ENCODE measurements around the gene AIFM1. TPM values are rescaled to one million over a fixed set of nuclear protein-coding genes. Genes with fewer than 3 reads are reported as not detected.
A peak's percentile ranks its signal among the peaks of the same experiment; 100 is the strongest.

The AIFM1 gene
- total and polyA plus RNA-seq, 10 donors: 13.4 to 27.1 (median 22.5) TPM

- DNase-seq: peak; percentile 88
- Histone ChIP-seq H3K36me3 (peaks cover 0 to 17% (median 0%) of the 10 kb centered on the region in 6 donors), H3K27me3 (replicated peaks in 1 of 7) (no peaks in the 10 kb centered on the region), H3K9me3 (no peaks in the 10 kb centered on the region), H3K4me3 (peak overlapping the region in 4 of 8 donors; percentile 27 to 67 (median 35)), H3K4me1 (peaks cover 22 to 94% (median 80%) of the 10 kb centered on the region in 6 donors), H3K27ac (peak overlapping the region; percentile 66 to 93 (median 84))
- intact Hi-C loops (cut with DNase I; ENCODE audit: low total_unique reads): loop anchor here (5.0 kb wide), 1 partner anchor 38 kb away; no protein-coding TSS in a partner anchor
- TF ChIP-seq CTCF (IDR thresholded peaks at IDR 0.05 in 8 of 11, conservative IDR thresholded peaks at IDR 0.05 in 3 of 11) (no peak), POLR2A (IDR thresholded peaks at IDR 0.05) (no peak), POLR2AphosphoS5 (IDR thresholded peaks at IDR 0.05) (peak; percentile 34 to 66 (median 58))
- WGBS, 5 donors: 26 to 64% (median 39%) methylated on average over 6 to 15 of the region's 15 CpGs
Observed at GRCh38 chrX:130083656-130084382, 81.8 kb downstream of the AIFM1 start.

- H3K4me1 ChIP-seq: peaks cover 22 to 87% (median 73%) of the 10 kb centered on the region in 6 donors
- WGBS, 5 donors: 11 to 45% (median 20%) methylated on average over 3 to 7 of the region's 7 CpGs
- intact Hi-C loops (cut with DNase I; ENCODE audit: low total_unique reads): loop anchor here (5.0 kb wide), 1 partner anchor 39 kb away; no protein-coding TSS in a partner anchor
Observed at GRCh38 chrX:130083107-130083490, 82.5 kb downstream of the AIFM1 start.

GRCh38 chrX:130082244-130083106, 83.2 kb downstream of the AIFM1 start:
- no peaks in the 10 kb centered on the region for H3K9me3 ChIP-seq
- H3K4me1 ChIP-seq: peaks cover 22 to 81% (median 67%) of the 10 kb centered on the region in 6 donors
- peaks cover 0 to 19% (median 0%) of the 10 kb centered on the region in 6 donors for H3K36me3 ChIP-seq
- H3K27ac ChIP-seq: peak overlapping the region; percentile 55 to 93 (median 80)
- WGBS, 5 donors: 1 to 28% (median 3%) methylated on average over 12 to 28 of the region's 28 CpGs
- H3K4me3 ChIP-seq: peak overlapping the region in 6 of 8 donors; percentile 21 to 67 (median 30)
- DNase-seq: peak; percentile 92
- TF ChIP-seq POLR2AphosphoS5 (IDR thresholded peaks at IDR 0.05) (peak; percentile 57 to 81 (median 67)), POLR2A (IDR thresholded peaks at IDR 0.05) (no peak), CTCF (IDR thresholded peaks at IDR 0.05 in 8 of 11, conservative IDR thresholded peaks at IDR 0.05 in 3 of 11) (peak in 10 of 11 experiments; percentile 27 to 71 (median 58))
- H3K27me3 ChIP-seq (replicated peaks in 1 of 7): no peaks in the 10 kb centered on the region
- intact Hi-C loops (cut with DNase I; ENCODE audit: low total_unique reads): loop anchor here (5.0 kb wide), 1 partner anchor 40 kb away; no protein-coding TSS in a partner anchor

More at GRCh38 chrX:130083107-130083490, 82.5 kb downstream of the AIFM1 start:
- Histone ChIP-seq H3K36me3 (peaks cover 0 to 18% (median 0%) of the 10 kb centered on the region in 6 donors), H3K27ac (peak overlapping the region in 7 of 8 donors; percentile 64 to 93 (median 85)), H3K4me3 (peak overlapping the region in 2 of 8 donors; percentile 21 to 67), H3K9me3 (no peaks in the 10 kb centered on the region), H3K27me3 (replicated peaks in 1 of 7) (no peaks in the 10 kb centered on the region)
- TF ChIP-seq POLR2A (IDR thresholded peaks at IDR 0.05) (no peak), CTCF (IDR thresholded peaks at IDR 0.05 in 8 of 11, conservative IDR thresholded peaks at IDR 0.05 in 3 of 11) (no peak), POLR2AphosphoS5 (IDR thresholded peaks at IDR 0.05) (no peak)
- DNase-seq: no peak
